GF-D8 (cell line): Measurements from ENCODE around the gene PPP1R1B.

Experiments
- DNase-seq: peaks from one replicate; lab custom pipeline; 2025; lab: John Stamatoyannopoulos, UW

Gene PPP1R1B

DNA sequence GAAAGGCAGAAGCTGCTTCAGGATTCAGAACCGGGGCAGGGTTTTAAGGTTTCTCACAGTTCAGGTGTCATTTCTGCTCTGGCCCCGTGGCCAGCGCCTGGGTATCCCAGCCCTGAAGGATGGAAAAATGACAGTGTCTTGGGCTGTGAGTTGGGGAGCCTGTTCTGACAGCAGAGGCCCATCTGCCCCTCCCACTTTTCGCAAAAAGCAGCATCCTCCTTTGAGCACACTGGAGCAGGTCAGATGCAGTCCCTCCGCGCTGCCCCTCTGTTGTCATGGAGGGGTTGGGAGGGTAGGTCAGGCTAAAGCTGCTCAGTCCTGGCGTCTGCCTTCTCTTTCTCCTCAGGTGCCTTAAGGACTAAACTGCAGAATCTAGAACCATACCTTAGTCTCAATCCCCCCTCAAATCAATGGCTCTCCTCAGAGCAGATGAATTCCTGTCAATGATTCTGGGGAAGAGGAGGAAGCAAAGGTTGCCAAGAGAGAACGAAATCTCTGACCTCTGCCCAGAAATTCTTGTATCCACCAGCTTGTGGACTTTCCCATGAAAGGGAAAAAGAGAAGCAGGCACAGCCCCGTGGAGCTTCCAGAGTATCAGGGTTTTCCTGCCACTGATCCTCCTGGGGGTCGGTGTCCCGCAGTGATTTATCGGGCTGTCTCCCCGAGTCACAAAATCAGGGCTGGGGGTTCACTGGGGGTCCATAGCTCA lies 26.3 kb upstream of the PPP1R1B start:
- DNase-seq: no peak

GRCh38 chr17:39600997-39601597 lies 25.7 kb upstream of the PPP1R1B start:
- DNase-seq: no peak

- DNase-seq: no peak
Observed at GRCh38 chr17:39601758-39602532, 24.8 kb upstream of the PPP1R1B start.

- DNase-seq: no peak
Observed at GRCh38 chr17:39602533-39603303, 24.0 kb upstream of the PPP1R1B start.

GRCh38 chr17:39603304-39604016 lies 23.3 kb upstream of the PPP1R1B start:
- no peak for DNase-seq

DNA sequence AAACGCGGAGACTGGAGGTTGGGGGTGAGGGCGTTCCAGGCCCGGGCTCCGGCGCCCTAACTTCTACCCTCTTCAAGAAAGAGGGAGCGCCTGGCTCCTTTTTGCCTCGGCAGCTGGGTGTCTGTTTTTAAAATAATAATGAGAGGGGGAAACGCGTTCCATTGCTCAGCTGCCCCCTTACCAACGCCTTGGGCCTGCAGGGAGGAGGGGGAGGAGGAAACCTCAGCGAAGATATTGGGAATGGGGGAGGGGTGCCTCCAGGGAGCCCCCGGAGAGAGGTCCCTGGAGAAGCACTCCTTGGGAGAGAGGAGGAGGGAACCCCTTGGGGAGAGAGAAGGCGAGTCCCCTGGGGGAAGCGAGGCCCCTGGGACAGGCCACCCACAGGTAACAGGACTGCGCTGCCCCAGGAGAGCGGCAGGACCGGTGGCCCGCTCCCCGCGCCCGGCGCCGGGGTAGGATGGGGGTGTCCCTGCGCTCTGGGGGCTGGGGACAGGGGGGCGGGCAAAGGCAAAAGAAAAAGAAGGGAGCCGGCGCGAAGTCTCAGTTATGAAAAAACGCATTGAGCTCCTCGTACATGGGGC lies 21.8 kb upstream of the PPP1R1B start:
- no peak for DNase-seq

DNA sequence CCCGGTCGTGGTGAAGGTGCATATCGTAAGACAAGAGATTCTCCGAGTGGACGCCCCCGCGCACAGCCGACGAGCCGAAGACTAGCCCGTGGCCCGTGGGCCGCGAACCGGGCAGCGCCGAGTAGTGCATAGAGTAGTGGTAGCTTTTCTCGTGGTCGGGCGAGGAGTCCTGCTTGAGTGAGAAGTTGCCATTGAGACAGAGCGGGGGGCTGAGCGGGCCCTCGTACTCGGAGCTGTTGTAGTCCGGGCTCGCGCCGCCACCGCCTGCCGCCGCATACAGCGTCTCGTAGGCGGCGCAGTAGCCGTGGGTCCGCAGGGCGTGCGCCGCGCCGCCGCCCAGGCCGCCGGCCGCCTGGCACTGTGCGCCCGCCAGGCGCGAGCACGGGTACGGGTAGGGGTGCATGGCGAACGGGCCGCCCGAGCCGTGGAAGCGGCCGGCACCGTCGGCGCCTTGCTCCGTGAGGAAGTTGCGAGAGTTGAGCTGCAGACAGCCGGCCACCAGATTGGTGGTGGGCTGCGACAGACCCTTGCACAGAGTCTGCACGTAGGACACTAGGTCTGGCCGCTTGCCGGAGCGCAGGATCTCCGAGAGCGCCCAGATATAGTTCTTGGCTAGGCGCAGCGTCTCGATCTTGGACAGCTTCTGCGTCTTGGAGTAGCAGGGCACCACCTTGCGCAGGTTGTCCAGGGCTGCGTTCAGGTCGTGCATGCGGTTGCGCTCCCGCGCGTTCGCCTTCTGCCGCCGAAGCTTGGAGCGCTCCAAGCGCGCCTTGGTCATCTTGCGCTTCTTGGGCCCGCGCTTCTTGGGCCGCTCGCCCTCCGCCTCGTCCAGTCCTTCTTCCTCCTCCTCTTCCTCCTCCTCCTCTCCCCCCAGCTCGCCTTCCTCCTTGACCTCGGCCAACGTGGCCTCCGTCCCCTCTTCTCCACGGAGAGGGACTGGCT lies 21.0 kb upstream of the PPP1R1B start:
- no peak for DNase-seq

DNA sequence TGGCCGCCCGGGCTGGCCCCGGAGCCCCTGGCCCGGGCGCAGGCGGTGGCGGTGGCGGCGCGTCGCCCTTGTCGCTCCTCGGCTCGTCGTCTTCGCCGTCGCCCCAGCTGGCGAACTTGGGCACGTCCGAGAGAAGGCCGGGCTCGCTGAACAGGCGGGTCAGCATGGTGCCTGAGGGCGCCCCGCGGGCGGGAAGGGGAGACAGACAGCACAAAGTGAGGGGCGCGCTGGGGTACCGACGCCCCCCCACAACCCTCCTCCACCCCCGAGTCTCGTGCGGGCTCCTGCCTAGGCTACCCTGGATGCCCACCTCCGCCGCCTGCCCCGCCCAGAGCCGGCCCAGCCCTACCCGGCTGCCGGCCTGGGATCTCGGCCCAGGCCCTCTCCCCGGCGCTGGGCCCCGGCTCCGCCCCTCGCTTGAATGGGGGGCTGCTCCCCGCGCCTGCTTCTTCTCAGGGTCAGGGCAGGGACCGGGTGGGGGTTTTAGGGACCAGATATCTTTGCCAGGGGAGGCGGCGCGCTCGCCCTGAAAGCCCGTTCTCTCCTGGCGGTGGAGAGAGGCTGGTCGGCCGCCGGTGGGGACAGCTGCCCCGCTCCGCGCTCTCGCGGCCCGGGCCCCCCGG lies 20.2 kb upstream of the PPP1R1B start:
- DNase-seq: no peak

DNA sequence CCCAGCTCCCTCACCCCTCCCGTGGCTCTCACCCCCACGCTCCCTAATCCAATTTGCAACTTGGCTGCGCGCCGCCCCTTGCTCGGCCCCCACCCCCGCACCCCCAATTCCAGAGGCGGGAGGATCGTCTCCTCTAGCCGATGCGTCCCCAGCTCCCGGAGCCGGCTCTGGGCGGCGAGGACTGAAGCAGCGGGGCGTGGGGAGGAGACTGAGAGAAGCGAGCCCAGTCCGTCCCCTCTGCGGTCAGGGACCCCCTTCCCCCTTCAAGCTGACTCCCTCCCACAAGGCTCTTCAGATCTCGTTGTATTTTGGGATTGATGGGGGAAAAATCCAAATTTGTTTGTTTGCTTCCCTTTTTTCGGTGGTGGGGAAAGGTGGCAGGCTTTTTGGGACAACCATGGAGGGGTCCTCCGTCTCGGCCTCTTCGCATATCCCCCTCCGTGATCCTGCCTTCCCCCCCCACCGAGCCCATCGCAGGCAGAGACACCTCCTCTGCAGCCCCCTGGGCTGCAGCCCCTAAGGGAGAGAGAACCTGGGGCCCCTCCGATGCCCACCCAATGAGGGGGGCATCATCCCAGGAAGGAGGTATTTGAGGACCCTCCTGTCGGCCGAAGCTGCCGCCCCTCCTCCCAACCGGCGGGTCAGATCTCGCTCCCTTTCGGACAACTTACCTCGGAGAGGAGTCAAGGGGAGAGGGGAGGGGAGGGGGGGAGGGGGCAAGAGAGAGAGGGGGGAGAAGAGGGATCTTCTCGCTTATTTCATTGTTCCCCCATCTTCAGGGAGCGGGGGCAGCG lies 19.5 kb upstream of the PPP1R1B start:
- no peak for DNase-seq

DNA sequence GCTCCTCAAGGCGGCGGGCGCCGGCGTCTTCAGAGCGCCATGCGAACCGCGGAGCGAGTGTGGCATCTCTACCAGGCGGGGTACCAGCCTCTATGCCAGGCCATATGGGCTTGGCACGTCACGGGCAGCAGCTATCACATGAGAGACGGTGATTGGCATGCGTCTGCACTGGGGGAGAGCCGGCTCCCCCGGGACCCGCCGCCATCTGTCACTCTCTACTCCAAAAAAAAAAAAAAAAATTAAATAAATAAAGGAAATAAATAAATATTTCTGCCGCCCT lies 19.0 kb upstream of the PPP1R1B start, which contains the start of gene NEUROD2:
Gene NEUROD2 (minus strand): TSS at position 70 of the 280 bp plus-strand sequence. CDS start 1,321 bp downstream, outside the sequence.
- DNase-seq: no peak

- DNase-seq: no peak
Observed at GRCh38 chr17:39608142-39608981, 18.4 kb upstream of the PPP1R1B start.

DNA sequence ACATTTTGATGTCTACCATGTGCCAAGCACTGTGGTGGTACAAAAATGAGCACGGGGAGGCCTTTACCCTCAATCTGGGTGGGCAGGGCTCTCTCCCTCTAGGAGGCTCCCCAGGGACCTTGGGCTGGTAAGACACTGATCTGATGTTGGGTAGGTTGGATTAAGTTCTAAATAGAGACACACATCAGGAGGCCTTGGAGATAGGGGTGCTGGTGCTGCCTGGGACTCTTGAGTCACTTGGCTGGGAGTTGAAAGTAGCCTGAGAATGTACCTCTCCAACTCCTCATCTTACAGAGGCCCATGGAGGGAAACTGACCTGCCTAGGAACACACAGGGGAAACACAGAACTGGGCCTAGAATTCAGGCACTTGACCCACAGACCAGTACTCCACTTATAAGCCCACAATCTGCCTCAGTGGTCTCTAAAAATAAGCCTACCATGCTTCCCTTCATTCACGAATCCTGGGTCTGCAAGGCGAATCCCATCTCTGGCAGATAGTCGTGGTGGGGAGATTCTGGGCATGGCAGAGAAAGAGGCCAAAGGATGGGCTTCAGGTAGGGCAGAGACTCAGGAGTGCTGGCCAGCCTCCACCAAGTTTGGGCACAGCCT lies 17.2 kb upstream of the PPP1R1B start:
- no peak for DNase-seq

- DNase-seq: no peak
Observed at GRCh38 chr17:39611401-39612112, 15.2 kb upstream of the PPP1R1B start.

DNA sequence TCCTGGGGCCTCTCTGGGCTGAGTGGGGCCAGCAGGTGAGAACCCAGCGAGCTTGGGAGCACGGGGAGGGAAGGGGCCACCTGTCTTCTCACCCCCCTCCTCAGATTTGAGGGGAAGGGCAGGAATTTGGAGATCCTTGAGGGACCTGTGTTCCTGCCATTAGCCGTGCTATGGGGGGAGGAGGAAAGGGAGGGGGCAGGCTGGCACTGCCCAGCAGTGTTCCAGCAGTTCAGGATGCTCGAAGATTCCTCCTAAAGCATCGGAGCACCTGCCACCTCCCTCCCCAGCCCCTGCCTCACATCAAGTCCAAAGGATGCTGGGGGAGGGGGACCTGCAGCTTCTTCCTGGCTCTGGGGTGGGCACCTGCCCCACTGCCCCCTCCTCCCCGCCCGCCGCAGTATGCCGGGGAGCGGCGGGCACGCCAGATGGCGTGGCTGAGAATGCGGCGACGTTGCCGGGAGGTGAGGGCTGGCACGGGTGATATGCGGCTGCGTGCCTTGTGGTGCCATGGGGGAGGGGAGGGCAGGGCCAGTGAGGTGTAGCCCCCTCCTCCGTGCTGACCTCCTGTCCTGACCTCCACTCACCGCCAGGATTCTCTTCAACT lies 14.4 kb upstream of the PPP1R1B start:
- no peak for DNase-seq

- DNase-seq: no peak
Observed at GRCh38 chr17:39612935-39613464, 13.8 kb upstream of the PPP1R1B start.

GRCh38 chr17:39614545-39615157 lies 12.1 kb upstream of the PPP1R1B start:
- DNase-seq: no peak
